ENCODE data around the gene MPP2.

- no peak for TF ChIP-seq POLR2A (IDR thresholded peaks at IDR 0.05; ENCODE audit: low read length)
- no peak for TF ChIP-seq GATA1 (IDR thresholded peaks at IDR 0.05; ENCODE audit: low read depth, low read length)
Measured at GRCh38 chr17:43832168-43832975, 75.0 kb downstream of the MPP2 start.
